Ovary (tissue), 3 donors: ENCODE measurements around the gene RBMS1.

Experiments used
- EP300 ChIP-seq: sonication (generic); formaldehyde crosslinking; IDR thresholded peaks from one replicate; pipeline ENCODE4 v1.6.1; 2017; ENCODE audit warnings: antibody characterized with exemption
- POLR2A ChIP-seq: fragments of 450-650 bp; IDR thresholded peaks from one replicate; pipeline ENCODE4 v1.6.1; 2017; ENCODE audit warnings: antibody characterized with exemption, mild to moderate bottlenecking, moderate library complexity
- TF ChIP-seq, protein P1 (sequence below), 3 donors: fragments of 450-650 bp in 2 of 3; fragments of 200-600 bp in 1 of 3; IDR thresholded peaks; one replicate each; pipeline versions ENCODE4 v1.5.1 to v1.8.0; 2016 to 2022; ENCODE audit warnings: antibody characterized with exemption in 3 of 3, mild to moderate bottlenecking in 1 of 3
- donor health status: DM: no; HTN: no; CAD: no.

DNA sequence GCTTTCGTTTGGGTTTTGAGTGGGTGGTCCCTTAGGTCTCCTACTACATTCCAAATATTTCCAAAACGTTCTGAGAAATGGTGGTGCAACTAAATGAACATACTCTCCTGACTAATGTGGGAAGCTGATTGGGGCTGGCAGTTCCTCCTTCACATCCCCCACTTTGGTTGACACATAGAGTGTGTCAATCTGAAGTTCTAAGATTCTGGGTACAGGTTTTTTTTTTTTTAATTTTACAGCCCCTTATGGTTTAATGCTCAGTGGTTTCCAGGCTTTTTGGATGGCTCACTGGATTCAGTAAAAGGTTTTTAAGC lies 235.2 kb downstream of the RBMS1 start:
- TF ChIP-seq POLR2A = no peak
- TF ChIP-seq, protein P1, sequence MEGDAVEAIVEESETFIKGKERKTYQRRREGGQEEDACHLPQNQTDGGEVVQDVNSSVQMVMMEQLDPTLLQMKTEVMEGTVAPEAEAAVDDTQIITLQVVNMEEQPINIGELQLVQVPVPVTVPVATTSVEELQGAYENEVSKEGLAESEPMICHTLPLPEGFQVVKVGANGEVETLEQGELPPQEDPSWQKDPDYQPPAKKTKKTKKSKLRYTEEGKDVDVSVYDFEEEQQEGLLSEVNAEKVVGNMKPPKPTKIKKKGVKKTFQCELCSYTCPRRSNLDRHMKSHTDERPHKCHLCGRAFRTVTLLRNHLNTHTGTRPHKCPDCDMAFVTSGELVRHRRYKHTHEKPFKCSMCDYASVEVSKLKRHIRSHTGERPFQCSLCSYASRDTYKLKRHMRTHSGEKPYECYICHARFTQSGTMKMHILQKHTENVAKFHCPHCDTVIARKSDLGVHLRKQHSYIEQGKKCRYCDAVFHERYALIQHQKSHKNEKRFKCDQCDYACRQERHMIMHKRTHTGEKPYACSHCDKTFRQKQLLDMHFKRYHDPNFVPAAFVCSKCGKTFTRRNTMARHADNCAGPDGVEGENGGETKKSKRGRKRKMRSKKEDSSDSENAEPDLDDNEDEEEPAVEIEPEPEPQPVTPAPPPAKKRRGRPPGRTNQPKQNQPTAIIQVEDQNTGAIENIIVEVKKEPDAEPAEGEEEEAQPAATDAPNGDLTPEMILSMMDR (IDR thresholded peaks at IDR 0.05) = no peak
- no peak for TF ChIP-seq EP300
